T-helper 1 cell (primary cell): Measurements from ENCODE around the gene PRSS8.
"Not testable (repeated sequence)": the region's sequence is repeated elsewhere in the genome, so short reads cannot be mapped to it uniquely, and the experiment has no call there.

Experiments
- DNase-seq, 5 donors: peaks; one replicate each; pipeline ENCODE4 v3.0.0-alpha.2; 2012 to 2020
- total RNA-seq, 4 donors: gene quantifications; one replicate each; lab custom pipeline; 2026; lab: John Stamatoyannopoulos, UW

PRSS8 gene
- 0 to 0.12 (median 0.04) reads per million in 4 donors for total RNA-seq

GRCh38 chr16:31135535-31136286 lies at the start of gene PRSS8:
TSS of gene PRSS8 (minus strand) at chr16:31135727. CDS start at chr16:31135498, 229 bp downstream.
- no peak for DNase-seq

GRCh38 chr16:31184888-31185287 lies 49.4 kb upstream of the PRSS8 start:
- DNase-seq: no peak

- DNase-seq: no peak
Measured at GRCh38 chr16:31183432-31184428, 48.2 kb upstream of the PRSS8 start.

DNA sequence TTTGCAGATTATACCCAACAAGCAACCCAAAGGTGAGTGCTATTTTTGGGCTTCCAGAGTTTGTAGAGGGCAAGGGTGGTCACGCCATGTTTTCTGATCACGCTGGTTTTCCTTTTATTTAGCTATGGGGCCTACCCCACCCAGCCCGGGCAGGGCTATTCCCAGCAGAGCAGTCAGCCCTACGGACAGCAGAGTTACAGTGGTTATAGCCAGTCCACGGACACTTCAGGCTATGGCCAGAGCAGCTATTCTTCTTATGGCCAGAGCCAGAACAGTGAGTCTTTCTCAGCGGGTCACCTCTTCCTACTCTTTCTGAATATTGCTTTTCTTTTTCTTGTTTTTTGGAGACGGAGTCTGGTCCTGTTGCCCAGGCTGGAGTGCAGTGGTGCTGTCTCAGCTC lies 46.9 kb upstream of the PRSS8 start:
- no peak for DNase-seq

GRCh38 chr16:31181102-31181830 lies 45.7 kb upstream of the PRSS8 start:
- DNase-seq: peak in 1 of 5 donors; percentile 44

GRCh38 chr16:31179747-31180459 lies 44.4 kb upstream of the PRSS8 start, which contains the start of gene FUS:
TSS of gene FUS (plus strand) at chr16:31180139. CDS start at chr16:31180215, 76 bp downstream.
- peak; percentile 83 to 94 (median 88) for DNase-seq

DNA sequence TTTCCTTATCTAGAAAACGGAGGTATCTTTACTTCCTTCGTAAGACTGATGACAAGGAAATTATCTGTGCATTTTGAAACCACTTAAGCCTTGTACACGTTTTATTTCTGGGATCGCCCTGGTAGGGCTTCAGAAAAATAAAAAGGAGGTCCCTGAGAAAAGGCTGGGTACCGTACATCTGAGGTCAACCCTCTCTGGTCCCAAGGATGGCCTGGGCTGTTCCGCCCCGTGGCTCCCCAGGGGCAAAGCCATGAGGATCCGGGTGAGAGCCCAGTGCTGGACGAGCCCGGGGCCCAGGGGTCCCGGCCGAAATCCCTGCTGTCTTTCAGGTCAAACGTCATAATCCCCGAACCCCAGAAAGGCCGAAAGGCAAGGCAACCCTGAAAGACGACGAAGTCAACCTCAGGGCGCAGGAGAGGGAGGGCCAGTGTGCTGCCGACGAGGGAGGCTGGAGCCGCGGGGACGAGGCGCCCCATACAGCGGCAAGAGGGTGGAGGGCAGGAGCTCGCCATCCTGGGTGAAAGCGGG lies 43.8 kb upstream of the PRSS8 start:
- no peak for DNase-seq

GRCh38 chr16:31177136-31177535 lies 41.6 kb upstream of the PRSS8 start:
- peak in 4 of 5 donors; percentile 30 to 68 (median 42) for DNase-seq

- not testable (repeated sequence) for DNase-seq
Measured at GRCh38 chr16:31170048-31170447, 34.5 kb upstream of the PRSS8 start.

DNA sequence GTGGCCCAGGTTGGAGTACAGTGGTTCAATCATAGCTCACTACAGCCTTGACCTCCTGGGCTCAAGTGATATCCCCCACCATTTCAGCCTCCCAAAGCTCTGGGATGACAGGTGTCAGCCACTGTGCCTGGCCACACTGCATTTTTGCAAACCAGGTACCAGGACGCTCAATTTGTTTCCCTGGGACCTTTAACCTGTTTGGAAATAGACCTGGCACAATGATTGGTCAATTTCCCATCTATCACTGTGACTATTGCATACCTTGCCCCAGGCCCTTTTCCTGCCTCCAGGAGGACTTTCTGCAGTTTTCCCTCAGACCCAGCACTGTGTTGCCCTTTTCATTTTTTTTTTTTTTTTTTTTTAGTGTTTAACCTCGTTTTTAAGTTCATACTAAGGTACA lies 33.3 kb upstream of the PRSS8 start:
- DNase-seq: no peak

DNA sequence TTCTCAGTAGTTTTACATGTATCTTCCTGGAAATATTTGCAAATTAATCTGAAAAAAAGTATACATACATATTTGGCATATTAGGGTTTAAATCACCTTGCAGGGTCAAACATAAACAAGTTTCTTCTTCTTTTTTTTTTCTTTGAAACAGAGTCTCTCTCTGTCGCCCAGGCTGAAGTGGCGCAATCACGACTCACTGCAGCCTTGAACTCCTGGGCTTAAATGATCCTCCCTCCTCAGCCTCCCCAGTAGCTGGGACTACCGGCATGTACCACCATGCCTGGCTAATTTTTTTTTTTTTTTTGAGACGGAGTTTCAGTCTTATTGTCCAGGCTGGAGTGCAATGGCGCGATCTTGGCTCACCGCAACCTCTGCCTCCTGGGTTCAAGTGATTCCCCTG lies 31.8 kb upstream of the PRSS8 start:
- no peak for DNase-seq

GRCh38 chr16:31157136-31157535 lies 21.6 kb upstream of the PRSS8 start:
- DNase-seq: no peak

GRCh38 chr16:31150976-31151375 lies 15.4 kb upstream of the PRSS8 start:
- not testable (repeated sequence) for DNase-seq

DNA sequence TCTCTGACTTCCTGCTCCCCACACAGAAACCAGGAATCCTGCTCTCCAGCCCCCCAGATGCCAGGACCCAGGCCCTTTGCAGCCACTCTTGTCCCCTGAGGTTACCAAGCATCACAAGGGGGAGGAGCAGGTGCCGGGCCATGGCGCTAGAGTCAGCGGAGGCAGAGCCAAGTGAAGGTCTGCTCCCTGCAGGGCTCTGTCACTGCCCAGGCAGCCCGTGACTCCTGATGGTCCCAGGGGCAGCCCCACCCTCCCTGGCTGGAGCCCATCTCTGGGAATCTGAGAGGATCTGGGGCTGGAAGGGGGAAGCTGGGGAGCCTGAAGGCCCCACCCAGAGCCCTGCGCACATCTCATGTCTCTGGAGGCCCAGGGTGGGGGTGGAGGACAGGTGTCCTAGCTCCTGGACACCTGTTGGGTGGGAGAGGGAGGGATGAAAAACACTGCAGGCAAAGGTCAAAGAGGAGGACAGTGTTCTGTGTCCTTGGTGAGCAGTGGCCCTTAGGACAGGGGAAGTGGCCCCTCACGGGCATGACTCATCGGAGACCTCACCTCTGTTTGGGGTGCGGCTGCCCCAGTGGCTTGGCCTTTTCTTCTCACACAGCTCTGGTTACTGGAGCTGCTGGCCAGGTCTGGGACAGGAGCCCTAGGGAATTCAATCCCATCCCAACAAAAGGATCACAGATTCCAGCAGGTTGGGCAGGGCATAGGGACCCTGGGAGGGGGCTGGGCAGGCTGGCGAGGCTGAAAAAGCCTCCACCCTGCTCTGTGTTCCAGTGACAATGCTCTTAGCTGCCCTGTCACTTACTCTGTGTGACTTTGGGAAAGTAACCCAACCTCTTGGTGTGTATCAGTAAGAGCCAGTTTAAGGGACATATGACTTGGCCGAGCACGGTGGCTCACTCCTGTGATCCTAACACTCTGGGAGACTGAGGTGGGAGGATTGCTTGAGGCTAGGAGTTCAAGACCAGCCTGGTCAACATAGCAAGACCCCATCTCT lies 14.7 kb upstream of the PRSS8 start, which contains the start of gene PRSS36:
TSS of gene PRSS36 (minus strand) at position 173 of the 997 bp plus-strand sequence. CDS start at position 142, 31 bp downstream.
- DNase-seq: no peak

GRCh38 chr16:31149332-31149731 lies 13.8 kb upstream of the PRSS8 start:
- no peak for DNase-seq

DNA sequence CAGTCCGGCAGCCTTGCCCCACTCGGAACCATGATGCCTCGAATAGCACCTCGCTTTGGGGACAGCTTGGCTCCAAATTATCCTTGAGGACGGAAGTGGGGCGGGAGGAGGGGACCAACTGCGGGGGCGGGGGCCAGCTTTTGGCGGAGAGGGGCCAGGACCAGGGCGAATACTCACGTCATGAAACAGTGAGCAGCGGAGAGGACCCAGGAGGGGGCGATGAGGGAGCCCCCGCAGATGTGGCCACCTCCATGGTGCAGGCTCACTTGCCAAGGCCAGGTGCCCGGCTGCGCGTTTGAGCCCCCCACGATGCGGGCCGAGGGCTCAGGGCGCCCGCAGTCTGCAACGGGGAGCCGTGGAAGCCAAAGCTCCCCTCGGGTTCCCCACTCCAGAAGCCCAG lies 13.4 kb upstream of the PRSS8 start:
- no peak for DNase-seq

DNA sequence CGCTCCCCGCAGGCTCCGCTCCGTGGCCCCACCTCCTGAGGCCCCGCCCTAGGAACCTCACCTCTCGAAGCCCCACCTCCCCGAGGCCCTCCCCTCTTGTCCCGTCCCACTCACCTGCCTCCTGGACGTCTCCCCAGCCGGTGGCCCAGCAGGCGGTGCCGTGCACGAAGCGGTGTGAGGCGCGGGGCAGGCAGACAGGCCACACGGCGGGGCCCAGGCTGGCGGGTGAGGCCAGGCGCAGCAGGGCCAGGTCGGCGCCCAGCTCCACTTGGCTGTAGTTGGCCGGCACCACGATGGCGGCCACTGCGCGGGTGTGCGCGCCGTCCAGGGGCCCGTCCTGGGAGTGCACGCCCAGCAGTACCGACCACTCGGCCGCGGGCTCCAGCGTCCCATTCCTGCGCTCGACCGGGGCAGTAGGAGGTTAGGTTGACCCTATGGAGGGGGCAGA lies 12.8 kb upstream of the PRSS8 start:
- no peak for DNase-seq

- no peak for DNase-seq
Measured at GRCh38 chr16:31147574-31147973, 12.0 kb upstream of the PRSS8 start.

DNA sequence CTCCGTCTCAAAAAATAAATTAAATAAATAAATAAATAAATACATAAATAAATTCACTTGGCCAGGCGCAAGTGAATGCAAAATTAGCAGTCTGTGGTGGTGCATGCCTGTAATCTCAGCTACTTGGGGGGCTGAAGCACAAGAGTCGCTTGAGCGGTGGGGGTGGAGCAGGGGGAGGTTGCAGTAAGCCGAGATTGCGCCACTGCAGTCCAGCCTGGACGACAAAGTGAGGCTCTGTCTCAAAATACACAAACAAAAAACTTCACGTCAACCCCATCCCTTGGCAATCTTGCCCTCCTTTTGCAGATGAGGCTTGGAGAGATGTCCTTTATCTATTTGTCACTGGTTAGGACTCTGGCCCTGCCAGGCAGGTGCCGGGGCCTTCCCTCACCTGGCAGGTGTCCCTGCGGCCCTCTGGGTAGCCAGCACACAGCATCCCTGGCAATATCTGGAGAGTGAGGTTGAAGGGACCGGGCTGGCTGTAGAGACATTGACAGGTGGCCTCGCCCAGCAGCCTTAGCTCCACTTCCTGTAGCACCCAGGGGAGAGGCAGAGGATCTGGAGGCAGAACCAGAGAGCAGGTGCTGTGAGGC lies 10.0 kb upstream of the PRSS8 start:
- DNase-seq: no peak

DNA sequence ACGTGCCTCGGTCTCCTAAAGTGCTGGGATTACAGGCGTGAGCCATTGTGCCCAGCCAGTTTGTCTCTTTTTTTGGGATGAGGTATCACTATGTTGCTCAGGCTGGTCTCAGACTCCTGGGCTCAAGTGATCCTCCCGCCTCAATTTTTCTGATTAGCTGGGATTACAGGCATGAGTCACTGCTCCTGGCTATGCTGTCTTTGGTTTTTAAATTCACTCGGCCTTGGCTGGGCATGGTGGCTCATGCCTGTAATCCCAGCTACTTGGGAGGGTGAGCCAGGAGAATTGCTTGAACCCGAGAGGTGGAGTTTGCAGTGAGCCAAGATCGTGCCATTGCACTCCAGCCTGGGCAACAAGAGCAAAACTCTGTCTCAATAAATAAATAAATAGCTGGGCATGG lies 8.9 kb upstream of the PRSS8 start:
- not testable (repeated sequence) for DNase-seq
